Lower leg skin (tissue), 4 donors: ENCODE data around the gene CLCA2. TPM values are rescaled to one million over a fixed set of nuclear protein-coding genes. Genes with fewer than 3 reads are reported as not detected.

Experiments used
- DNase-seq, 2 donors: peaks; one replicate each; pipeline ENCODE4 v3.0.0-alpha.2; 2019; ENCODE audit warnings: low spot score in 2 of 2
- H3K4me3 ChIP-seq: fragments of 200-600 bp; sonication (generic); 2 replicates; pipeline ENCODE4 v1.5.1; 2017; ENCODE audit warnings: mild to moderate bottlenecking, low read depth; ENCODE audit not compliant: poor library complexity, severe bottlenecking
- POLR2A ChIP-seq, 2 donors: fragments of 450-650 bp; IDR thresholded peaks; one replicate each; pipeline ENCODE4 v1.6.1; 2016 to 2017; ENCODE audit warnings: antibody characterized with exemption in 2 of 2, mild to moderate bottlenecking in 1 of 2, moderate library complexity in 1 of 2
- WGBS, 2 donors: methylation state at CpG; one replicate each; pipeline ENCODE4 v1.1.5; 2018; 5-methylcytosine and 5-hydroxymethylcytosine counted together
- intact Hi-C: fragments of 100-400 bp; cut with DNase I; formaldehyde crosslinking; loops from one replicate; pipeline ENCODE4 v1.15.0; 2023; ENCODE audit warnings: low total_unique reads
- total RNA-seq, 4 donors: library from RNA; depleted of rRNA; stranded (reverse); fragments of >200 nt; gene quantifications; one replicate each; pipeline ENCODE4 v1.1.0, GENCODE V29; 2016
- TF ChIP-seq, protein P1 (sequence below), 3 donors: fragments of 450-650 bp; IDR thresholded peaks; one replicate each; pipeline ENCODE4 v1.5.1; 2016; ENCODE audit warnings: antibody characterized with exemption in 3 of 3, mild to moderate bottlenecking in 3 of 3, moderate library complexity in 2 of 3

Gene CLCA2
- total RNA-seq, 4 donors from 2014 or later: 29.8 to 119 (median 74.2) TPM

DNA sequence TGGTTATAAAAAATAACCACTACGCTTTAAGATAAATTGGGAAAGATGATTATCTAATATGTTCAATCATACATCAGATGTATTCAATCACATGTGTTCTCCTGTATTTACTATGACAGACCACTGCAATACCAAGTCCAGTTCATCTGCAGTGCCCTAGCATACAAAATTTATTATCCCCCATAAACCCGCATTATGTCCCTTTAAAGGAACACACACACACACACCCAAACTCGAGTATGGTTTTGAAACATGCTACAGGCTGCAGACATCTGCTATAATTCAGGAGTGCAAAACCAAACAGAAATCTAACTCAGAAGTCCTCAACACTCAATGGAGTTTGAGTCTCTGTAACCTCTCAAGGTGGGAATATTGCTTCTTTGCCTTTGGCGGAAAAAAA, 42.7 kb upstream of the CLCA2 start:
- no peak overlapping the region for H3K4me3 ChIP-seq
- intact Hi-C loops: no loop called here
- WGBS, 2 donors: 68 to 72% methylated on average over 4 of the region's 4 CpGs

DNA sequence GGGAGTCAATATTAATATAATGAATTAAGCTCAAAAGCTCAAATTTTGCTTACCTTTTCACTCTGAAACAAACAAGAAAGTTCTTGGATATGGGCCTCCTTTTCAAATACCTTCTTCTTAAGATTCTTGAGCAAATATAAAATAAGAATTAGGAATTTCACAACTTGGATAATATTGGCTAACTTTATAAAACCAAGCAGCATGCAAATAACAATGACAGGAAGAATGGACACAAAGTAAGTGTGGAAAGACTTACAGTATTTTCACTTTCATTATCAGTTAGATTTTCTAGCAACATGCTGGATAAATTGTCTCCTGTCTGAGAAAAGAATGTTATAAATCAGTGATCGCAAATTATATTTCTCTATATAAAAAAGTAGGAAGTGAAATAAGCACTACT, 41.1 kb upstream of the CLCA2 start:
- intact Hi-C loops: no loop called here
- 47 to 69% methylated on average over 1 of the region's 1 CpG for WGBS, 2 donors
- DNase-seq: no peak
- TF ChIP-seq POLR2A (IDR thresholded peaks at IDR 0.05): no peak
- TF ChIP-seq, protein P1, sequence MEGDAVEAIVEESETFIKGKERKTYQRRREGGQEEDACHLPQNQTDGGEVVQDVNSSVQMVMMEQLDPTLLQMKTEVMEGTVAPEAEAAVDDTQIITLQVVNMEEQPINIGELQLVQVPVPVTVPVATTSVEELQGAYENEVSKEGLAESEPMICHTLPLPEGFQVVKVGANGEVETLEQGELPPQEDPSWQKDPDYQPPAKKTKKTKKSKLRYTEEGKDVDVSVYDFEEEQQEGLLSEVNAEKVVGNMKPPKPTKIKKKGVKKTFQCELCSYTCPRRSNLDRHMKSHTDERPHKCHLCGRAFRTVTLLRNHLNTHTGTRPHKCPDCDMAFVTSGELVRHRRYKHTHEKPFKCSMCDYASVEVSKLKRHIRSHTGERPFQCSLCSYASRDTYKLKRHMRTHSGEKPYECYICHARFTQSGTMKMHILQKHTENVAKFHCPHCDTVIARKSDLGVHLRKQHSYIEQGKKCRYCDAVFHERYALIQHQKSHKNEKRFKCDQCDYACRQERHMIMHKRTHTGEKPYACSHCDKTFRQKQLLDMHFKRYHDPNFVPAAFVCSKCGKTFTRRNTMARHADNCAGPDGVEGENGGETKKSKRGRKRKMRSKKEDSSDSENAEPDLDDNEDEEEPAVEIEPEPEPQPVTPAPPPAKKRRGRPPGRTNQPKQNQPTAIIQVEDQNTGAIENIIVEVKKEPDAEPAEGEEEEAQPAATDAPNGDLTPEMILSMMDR (IDR thresholded peaks at IDR 0.05): no peak
- no peak overlapping the region for H3K4me3 ChIP-seq

More for the DNA sequence above, 42.7 kb upstream of the CLCA2 start:
- no peak for DNase-seq
- TF ChIP-seq, protein P1 (IDR thresholded peaks at IDR 0.05): no peak
- TF ChIP-seq POLR2A (IDR thresholded peaks at IDR 0.05): no peak

DNA sequence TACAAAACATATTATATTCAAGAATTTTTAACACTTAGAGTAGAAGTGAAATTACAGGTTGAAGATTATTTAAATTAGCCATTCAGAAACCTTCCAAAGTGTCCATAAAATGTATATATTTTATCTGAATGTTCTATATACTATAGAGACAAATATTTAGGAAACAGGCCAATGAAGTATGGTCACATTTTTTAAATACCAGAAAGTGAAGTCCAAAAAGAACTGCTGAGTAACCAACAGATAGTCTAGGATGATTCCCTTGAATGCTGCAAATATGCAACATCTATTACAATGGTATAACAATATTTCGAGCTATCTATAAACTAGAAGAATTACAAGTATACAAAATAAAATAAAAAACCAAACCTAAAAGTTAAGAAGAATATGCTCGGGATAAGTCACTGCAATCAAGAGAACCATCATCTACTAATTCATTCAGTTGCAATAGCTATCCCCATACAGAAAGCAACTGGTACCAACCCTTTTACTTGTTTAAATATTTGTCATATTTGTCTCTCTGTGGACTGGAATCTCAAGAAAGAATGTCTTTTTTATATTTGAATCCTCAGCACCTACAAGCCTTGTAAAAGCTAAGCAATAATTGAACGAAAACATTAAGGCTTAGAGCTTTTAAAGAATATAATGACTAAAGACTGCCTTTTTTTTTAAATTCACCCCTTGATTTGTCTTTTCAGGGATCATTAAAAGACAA, 35.9 kb upstream of the CLCA2 start:
- TF ChIP-seq, protein P1 (IDR thresholded peaks at IDR 0.05): no peak
- no peak for TF ChIP-seq POLR2A (IDR thresholded peaks at IDR 0.05)
- DNase-seq: no peak
- no peak overlapping the region for H3K4me3 ChIP-seq
- whole genome bisulfite sequencing, 2 donors: 92 to 96% methylated on average over 3 of the region's 3 CpGs
- intact Hi-C loops: no loop called here

DNA sequence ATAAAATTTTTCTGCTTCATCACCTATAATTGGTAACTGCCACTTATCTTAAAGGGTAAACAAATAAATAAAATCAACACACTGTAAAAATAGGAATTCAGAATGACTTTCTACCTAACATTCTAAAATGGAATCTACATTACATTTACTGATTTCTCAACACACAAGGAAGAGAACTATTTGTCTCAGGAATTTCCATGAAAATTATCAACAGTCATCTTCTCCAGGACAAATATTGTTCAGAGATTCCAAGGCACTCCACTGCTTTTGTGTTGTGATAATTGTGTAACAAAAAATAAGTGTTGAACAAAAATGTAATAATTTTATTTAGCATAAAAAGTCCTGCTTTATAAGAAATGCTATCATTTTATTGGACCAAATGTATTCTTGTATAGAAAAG, 35.2 kb upstream of the CLCA2 start:
- TF ChIP-seq, protein P1 (IDR thresholded peaks at IDR 0.05): no peak
- TF ChIP-seq POLR2A (IDR thresholded peaks at IDR 0.05): no peak
- DNase-seq: no peak
- no peak overlapping the region for H3K4me3 ChIP-seq
- intact Hi-C loops: no loop called here

DNA sequence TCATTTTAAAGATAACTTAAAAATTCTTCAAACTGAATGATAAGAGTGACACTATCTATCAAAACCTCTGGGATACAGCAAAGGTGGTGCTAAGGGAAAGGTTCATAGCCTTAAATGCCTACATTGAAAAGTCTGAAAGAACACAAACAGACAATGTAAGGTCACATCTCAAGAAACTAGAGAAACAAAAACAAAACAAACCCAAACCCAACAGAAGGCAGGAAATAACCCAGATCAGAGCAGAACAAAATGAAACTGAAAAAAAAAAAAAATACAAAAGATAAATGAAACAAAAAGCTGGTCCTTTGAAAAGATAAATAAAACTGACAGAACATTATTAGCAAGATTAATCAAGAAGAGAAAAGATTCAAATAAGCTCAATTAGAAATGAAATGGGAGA, 34.7 kb upstream of the CLCA2 start:
- H3K4me3 ChIP-seq: no peak overlapping the region
- no peak for DNase-seq
- no peak for TF ChIP-seq POLR2A (IDR thresholded peaks at IDR 0.05)
- TF ChIP-seq, protein P1 (IDR thresholded peaks at IDR 0.05): no peak
- intact Hi-C loops: no loop called here

DNA sequence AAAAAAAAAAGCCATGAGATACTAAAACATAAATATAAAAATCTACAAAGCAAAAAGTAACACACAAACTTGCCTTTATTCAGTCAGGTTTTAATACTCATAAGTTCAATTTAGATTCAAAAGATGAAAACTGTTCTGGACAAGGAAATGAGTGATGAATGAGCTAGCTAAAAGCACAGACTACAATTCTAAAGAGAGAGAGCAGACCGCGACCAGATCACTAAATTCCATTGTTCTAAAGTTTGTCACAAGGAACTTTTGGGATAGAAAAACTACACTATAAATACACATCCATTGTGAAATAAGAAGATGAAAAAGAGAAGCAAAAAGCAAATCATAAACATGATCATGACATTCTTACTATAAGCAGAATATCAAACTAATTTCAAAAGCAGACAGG, 29.6 kb upstream of the CLCA2 start:
- intact Hi-C loops: no loop called here
- TF ChIP-seq, protein P1 (IDR thresholded peaks at IDR 0.05): no peak
- no peak for TF ChIP-seq POLR2A (IDR thresholded peaks at IDR 0.05)
- 44 to 49% methylated on average over 2 of the region's 2 CpGs for WGBS, 2 donors
- no peak overlapping the region for H3K4me3 ChIP-seq
- DNase-seq: no peak
